Liver (tissue), 3 donors: ENCODE data around the gene IFIT3.

Experiments used
- CTCF ChIP-seq: fragments of 150-350 bp; IDR thresholded peaks from 2 replicates; pipeline ENCODE4 v1.5.1; 2017; ENCODE audit warnings: improper control_type of control experiment, low read depth, low read length; ENCODE audit not compliant: missing input control
- FOXA1 ChIP-seq: IDR thresholded peaks from 2 replicates; pipeline ENCODE4 v1.6.1; 2016; ENCODE audit warnings: antibody characterized with exemption
- GABPA ChIP-seq, 2 donors: IDR thresholded peaks in 1 of 2; conservative IDR thresholded peaks in 1 of 2; 2 replicates each; pipeline ENCODE4 v1.6.1; 2016; ENCODE audit warnings: antibody characterized with exemption in 2 of 2, mild to moderate bottlenecking in 1 of 2, moderate library complexity in 1 of 2
- HNF4A ChIP-seq, 2 donors: conservative IDR thresholded peaks; 2 replicates each; pipeline ENCODE4 v1.6.1; 2016; ENCODE audit warnings: antibody characterized with exemption in 2 of 2, mild to moderate bottlenecking in 2 of 2
- JUND ChIP-seq, 2 donors: IDR thresholded peaks; 2 replicates each; pipeline ENCODE4 v1.6.1; 2016; ENCODE audit warnings: antibody characterized with exemption in 2 of 2
- RAD21 ChIP-seq, 2 donors: IDR thresholded peaks; 2 replicates each; pipeline ENCODE4 v1.6.1; 2016; ENCODE audit warnings: antibody characterized with exemption in 2 of 2, mild to moderate bottlenecking in 2 of 2
- REST ChIP-seq: IDR thresholded peaks from 2 replicates; pipeline ENCODE4 v1.6.1; 2016; ENCODE audit warnings: antibody characterized with exemption, mild to moderate bottlenecking
- RXRA ChIP-seq, 2 donors: IDR thresholded peaks; 2 replicates each; pipeline ENCODE4 v1.6.1; 2017 to 2018; ENCODE audit warnings: antibody characterized with exemption in 2 of 2, mild to moderate bottlenecking in 1 of 2
- SP1 ChIP-seq: IDR thresholded peaks from 2 replicates; pipeline ENCODE4 v1.6.1; 2018; ENCODE audit warnings: antibody characterized with exemption, mild to moderate bottlenecking
- TAF1 ChIP-seq: conservative IDR thresholded peaks from 2 replicates; pipeline ENCODE4 v1.6.1; 2016; ENCODE audit warnings: antibody characterized with exemption, mild to moderate bottlenecking
- YY1 ChIP-seq: IDR thresholded peaks from 2 replicates; pipeline ENCODE4 v1.6.1; 2016; ENCODE audit warnings: antibody characterized with exemption, mild to moderate bottlenecking
- ZBTB33 ChIP-seq: IDR thresholded peaks from 2 replicates; pipeline ENCODE4 v1.6.1; 2016; ENCODE audit warnings: antibody characterized with exemption
- TF ChIP-seq, protein P1 (sequence below): IDR thresholded peaks from 2 replicates; pipeline ENCODE4 v1.6.1; 2016; ENCODE audit warnings: antibody characterized with exemption
- donor health status: healthy.
- donor health status: healthy.

DNA sequence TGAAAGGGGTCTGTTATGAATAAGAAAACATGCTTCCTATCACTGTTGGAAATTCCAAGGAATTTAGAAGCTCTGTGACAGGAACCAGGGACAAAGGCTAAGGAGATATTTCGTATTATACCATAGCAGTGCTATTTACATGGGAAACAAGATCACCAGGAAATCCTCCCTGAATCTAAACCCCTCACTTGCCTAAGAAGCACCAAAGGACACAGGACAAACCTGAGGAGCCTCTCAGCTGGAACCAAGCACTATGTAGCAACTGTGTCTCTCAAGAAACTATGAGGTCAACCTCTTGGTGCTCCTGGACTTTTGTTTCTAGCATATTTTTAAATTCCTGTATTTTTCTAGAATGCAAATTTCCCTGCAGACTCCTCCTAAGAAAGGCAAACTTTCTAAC lies 29.3 kb downstream of the IFIT3 start:
- no peak for TF ChIP-seq CTCF
- no peak for TF ChIP-seq SP1
- TF ChIP-seq, protein P1, sequence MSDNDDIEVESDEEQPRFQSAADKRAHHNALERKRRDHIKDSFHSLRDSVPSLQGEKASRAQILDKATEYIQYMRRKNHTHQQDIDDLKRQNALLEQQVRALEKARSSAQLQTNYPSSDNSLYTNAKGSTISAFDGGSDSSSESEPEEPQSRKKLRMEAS = no peak
- TF ChIP-seq GABPA (IDR thresholded peaks at IDR 0.05 in 1 of 2, conservative IDR thresholded peaks at IDR 0.05 in 1 of 2) = no peak
- TF ChIP-seq JUND (IDR thresholded peaks at IDR 0.05) = no peak
- no peak for TF ChIP-seq RAD21 (IDR thresholded peaks at IDR 0.05)
- TF ChIP-seq HNF4A (conservative IDR thresholded peaks at IDR 0.05) = no peak
- TF ChIP-seq REST = no peak
- no peak for TF ChIP-seq TAF1
- no peak for TF ChIP-seq YY1
- TF ChIP-seq RXRA (IDR thresholded peaks at IDR 0.05) = no peak
- TF ChIP-seq FOXA1 = no peak
- no peak for TF ChIP-seq ZBTB33
